NCI-H1930 (cell line): ENCODE data around the gene PDE1C.

ENCODE experiments used
- DNase-seq, 2 experiments: peaks; one replicate each; lab custom pipeline; 2025; lab: John Stamatoyannopoulos, UW

The PDE1C gene

GRCh38 chr7:31991846-31992245, 78.4 kb downstream of the PDE1C start:
- DNase-seq, result no peak

GRCh38 chr7:31991406-31991805, 78.8 kb downstream of the PDE1C start:
- no peak for DNase-seq

- DNase-seq, result no peak
Measured at GRCh38 chr7:31986878-31987518, 83.2 kb downstream of the PDE1C start.

- no peak for DNase-seq
Measured at GRCh38 chr7:31982962-31983361, 87.2 kb downstream of the PDE1C start.

- DNase-seq, result no peak
Measured at GRCh38 chr7:31981874-31982390, 88.3 kb downstream of the PDE1C start.

GRCh38 chr7:31979690-31980330, 90.4 kb downstream of the PDE1C start:
- DNase-seq, result no peak

GRCh38 chr7:31975546-31975945, 94.7 kb downstream of the PDE1C start:
- no peak for DNase-seq

GRCh38 chr7:31974351-31974750, 95.9 kb downstream of the PDE1C start:
- no peak for DNase-seq

- DNase-seq, result no peak
Measured at GRCh38 chr7:31971049-31971667, 99.0 kb downstream of the PDE1C start.

GRCh38 chr7:31970501-31970900, 99.7 kb downstream of the PDE1C start:
- no peak for DNase-seq

GRCh38 chr7:31963569-31964175, 106.5 kb downstream of the PDE1C start:
- no peak for DNase-seq

- DNase-seq, result no peak
Measured at GRCh38 chr7:31962246-31962645, 108.0 kb downstream of the PDE1C start.

GRCh38 chr7:31958226-31958625, 112.0 kb downstream of the PDE1C start:
- DNase-seq, result no peak

- no peak for DNase-seq
Measured at GRCh38 chr7:31957756-31958155, 112.5 kb downstream of the PDE1C start.

- no peak for DNase-seq
Measured at GRCh38 chr7:31957090-31957720, 113.0 kb downstream of the PDE1C start.

- DNase-seq, result no peak
Measured at GRCh38 chr7:31955641-31956040, 114.6 kb downstream of the PDE1C start.

GRCh38 chr7:31955021-31955420, 115.2 kb downstream of the PDE1C start:
- DNase-seq, result no peak

- no peak for DNase-seq
Measured at GRCh38 chr7:31954500-31954899, 115.7 kb downstream of the PDE1C start.

- DNase-seq, result no peak
Measured at GRCh38 chr7:31953432-31953831, 116.8 kb downstream of the PDE1C start.

- no peak for DNase-seq
Measured at GRCh38 chr7:31950091-31950755, 120.0 kb downstream of the PDE1C start.

GRCh38 chr7:31948029-31948428, 122.2 kb downstream of the PDE1C start:
- DNase-seq, result no peak

GRCh38 chr7:31940167-31940566, 130.0 kb downstream of the PDE1C start:
- no peak for DNase-seq
